ENCODE data around the gene SPIRE2. TPM values are rescaled to one million over a fixed set of nuclear protein-coding genes. Genes with fewer than 3 reads are reported as not detected.

Gene SPIRE2
- total and polyA plus RNA-seq, 2 donors (not counting 1 experiment from before 2014, with no cell fraction given): 0.98 to 2.0 TPM

- POLR2A ChIA-PET: no interaction called here
- DNase-seq: no peak
Observed at GRCh38 chr16:89843409-89844350, 15.4 kb downstream of the SPIRE2 start.

More at GRCh38 chr16:89843409-89844350, 15.4 kb downstream of the SPIRE2 start:
- Histone ChIP-seq H3K27ac (ENCODE audit: low read length in 2 of 2) (no peak overlapping the region), H3K79me2 (ENCODE audit: control insufficient read depth, insufficient read depth, low read length) (no peaks in the 10 kb centered on the region), H3K4me2 (replicated peaks; ENCODE audit: low read depth, low read length, poor library complexity, severe bottlenecking) (no peak overlapping the region), H3K36me3 (replicated peaks in 1 of 2; ENCODE audit: control extremely low read depth in 1 of 2, control insufficient read depth in 1 of 2, extremely low read depth in 1 of 2, insufficient read depth in 2 of 2, low read length in 1 of 2) (no peaks in the 10 kb centered on the region), H3K9ac (ENCODE audit: low read length) (no peak overlapping the region), H3K4me1 (ENCODE audit: control insufficient read depth in 2 of 2, insufficient read depth in 2 of 2, low read length in 2 of 2) (peaks cover 6 to 11% of the 10 kb centered on the region in 2 donors), H3K9me3 (ENCODE audit: control extremely low read depth in 1 of 3, control insufficient read depth in 2 of 3, insufficient read depth in 1 of 3, low read length in 2 of 3) (no peaks in the 10 kb centered on the region), H3K4me3 (ENCODE audit: control extremely low read depth in 1 of 5, extremely low read depth in 1 of 5, insufficient read depth in 1 of 5, low read depth in 2 of 5, low read length in 4 of 5) (no peak overlapping the region), H4K20me1 (ENCODE audit: control insufficient read depth, insufficient read depth, low read length, poor library complexity, severe bottlenecking) (no peaks in the 10 kb centered on the region), H2AFZ (ENCODE audit: insufficient read depth, low read depth, low read length, poor library complexity, severe bottlenecking) (no peak overlapping the region), H3K27me3 (replicated peaks in 1 of 4; ENCODE audit: control extremely low read depth in 1 of 4, control insufficient read depth in 3 of 4, insufficient read depth in 4 of 4, low read length in 3 of 4) (no peaks in the 10 kb centered on the region)
- Mint-ChIP-seq H3K27me3 (no peaks in the 10 kb centered on the region), H3K9me3 (ENCODE audit: insufficient read depth) (no peaks in the 10 kb centered on the region), H3K4me3 (no peak overlapping the region), H3K4me1 (peaks cover 17% of the 10 kb centered on the region), H3K27ac (no peak overlapping the region)
- 78% methylated on average over 8 of the region's 20 CpGs for WGBS (ENCODE audit: insufficient coverage)
- ATAC-seq (ENCODE audit: low read depth): no peak
- intact Hi-C loops (cut with micrococcal nuclease): no loop called here
- CTCF ChIA-PET: interaction anchor here (1.0 to 1.1 kb wide), 2 partner anchors 16 to 17 kb away, joined by 3 read pairs; no protein-coding TSS in a partner anchor
- no peak for TF ChIP-seq CTCF (IDR thresholded peaks at IDR 0.05)
- TF ChIP-seq EZH2 (IDR thresholded peaks at IDR 0.05; ENCODE audit: borderline replicate concordance, insufficient read depth, low read depth, low read length, poor library complexity, severe bottlenecking): no peak
